ENCODE results near the gene ABCC4.

The ABCC4 gene

GRCh38 chr13:95059306-95059705, 241.9 kb downstream of the ABCC4 start:
- Histone ChIP-seq H4K20me1 (ENCODE audit: insufficient read depth, low read length) (no peaks in the 10 kb centered on the region), H3K4me2 (ENCODE audit: low read length) (no peak overlapping the region), H3K9ac (ENCODE audit: low read length) (no peak overlapping the region), H3K9me3 (ENCODE audit: insufficient read depth, low read length) (no peaks in the 10 kb centered on the region), H2AFZ (ENCODE audit: low read depth, low read length) (no peak overlapping the region), H3K79me2 (ENCODE audit: low read length) (no peaks in the 10 kb centered on the region), H3K27me3 (ENCODE audit: low read depth, low read length) (no peaks in the 10 kb centered on the region), H3K4me1 (ENCODE audit: low read length) (no peaks in the 10 kb centered on the region), H3K4me3 (ENCODE audit: low read length) (no peak overlapping the region), H3K36me3 (replicated peaks; ENCODE audit: low read depth, low read length) (no peaks in the 10 kb centered on the region), H3K27ac (ENCODE audit: low read length) (no peak overlapping the region)
- TF ChIP-seq, protein P1, sequence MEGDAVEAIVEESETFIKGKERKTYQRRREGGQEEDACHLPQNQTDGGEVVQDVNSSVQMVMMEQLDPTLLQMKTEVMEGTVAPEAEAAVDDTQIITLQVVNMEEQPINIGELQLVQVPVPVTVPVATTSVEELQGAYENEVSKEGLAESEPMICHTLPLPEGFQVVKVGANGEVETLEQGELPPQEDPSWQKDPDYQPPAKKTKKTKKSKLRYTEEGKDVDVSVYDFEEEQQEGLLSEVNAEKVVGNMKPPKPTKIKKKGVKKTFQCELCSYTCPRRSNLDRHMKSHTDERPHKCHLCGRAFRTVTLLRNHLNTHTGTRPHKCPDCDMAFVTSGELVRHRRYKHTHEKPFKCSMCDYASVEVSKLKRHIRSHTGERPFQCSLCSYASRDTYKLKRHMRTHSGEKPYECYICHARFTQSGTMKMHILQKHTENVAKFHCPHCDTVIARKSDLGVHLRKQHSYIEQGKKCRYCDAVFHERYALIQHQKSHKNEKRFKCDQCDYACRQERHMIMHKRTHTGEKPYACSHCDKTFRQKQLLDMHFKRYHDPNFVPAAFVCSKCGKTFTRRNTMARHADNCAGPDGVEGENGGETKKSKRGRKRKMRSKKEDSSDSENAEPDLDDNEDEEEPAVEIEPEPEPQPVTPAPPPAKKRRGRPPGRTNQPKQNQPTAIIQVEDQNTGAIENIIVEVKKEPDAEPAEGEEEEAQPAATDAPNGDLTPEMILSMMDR (IDR thresholded peaks at IDR 0.05; ENCODE audit: low read depth, low read length), result no peak
- TF ChIP-seq EZH2phosphoT487 (IDR thresholded peaks at IDR 0.05; ENCODE audit: low read depth), result no peak

DNA sequence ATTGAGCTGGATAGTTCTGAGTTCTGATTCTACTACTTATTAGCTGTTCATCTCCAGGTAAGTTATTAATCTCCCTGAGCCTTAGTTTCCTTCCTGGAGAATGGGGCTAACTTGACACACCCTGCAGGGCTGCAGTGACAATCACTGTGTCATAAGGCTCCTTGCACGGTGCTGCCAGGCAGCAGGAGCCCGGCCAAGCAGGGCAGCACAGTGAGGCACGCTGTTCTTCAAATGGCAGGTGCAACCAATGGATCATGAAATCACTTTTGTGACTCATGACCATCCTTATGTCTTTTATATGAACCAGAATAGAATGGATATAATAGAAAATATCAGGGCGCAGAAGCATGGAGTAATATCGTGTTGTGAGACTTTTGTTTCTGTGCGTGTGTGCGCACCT, 242.6 kb downstream of the ABCC4 start:
- H3K4me2 ChIP-seq (ENCODE audit: low read length), result no peak overlapping the region
- no peaks in the 10 kb centered on the region for H3K27me3 ChIP-seq (ENCODE audit: low read depth, low read length)
- no peaks in the 10 kb centered on the region for H3K9me3 ChIP-seq (ENCODE audit: insufficient read depth, low read length)
- H3K4me1 ChIP-seq (ENCODE audit: low read length), result no peaks in the 10 kb centered on the region
- no peak overlapping the region for H3K27ac ChIP-seq (ENCODE audit: low read length)
- H4K20me1 ChIP-seq (ENCODE audit: insufficient read depth, low read length), result no peaks in the 10 kb centered on the region
- H3K36me3 ChIP-seq (replicated peaks; ENCODE audit: low read depth, low read length), result no peaks in the 10 kb centered on the region
- H3K4me3 ChIP-seq (ENCODE audit: low read length), result no peak overlapping the region
- H2AFZ ChIP-seq (ENCODE audit: low read depth, low read length), result no peak overlapping the region
- H3K9ac ChIP-seq (ENCODE audit: low read length), result no peak overlapping the region
- no peak for TF ChIP-seq EZH2phosphoT487 (IDR thresholded peaks at IDR 0.05; ENCODE audit: low read depth)
- TF ChIP-seq, protein P1 (IDR thresholded peaks at IDR 0.05; ENCODE audit: low read depth, low read length), result no peak
- H3K79me2 ChIP-seq (ENCODE audit: low read length), result no peaks in the 10 kb centered on the region

GRCh38 chr13:95056266-95056665, 245.0 kb downstream of the ABCC4 start:
- H3K27me3 ChIP-seq (ENCODE audit: low read depth, low read length), result no peaks in the 10 kb centered on the region
- H3K79me2 ChIP-seq (ENCODE audit: low read length), result no peaks in the 10 kb centered on the region
- H3K9me3 ChIP-seq (ENCODE audit: insufficient read depth, low read length), result no peaks in the 10 kb centered on the region
- H2AFZ ChIP-seq (ENCODE audit: low read depth, low read length), result no peak overlapping the region
- no peak for TF ChIP-seq EZH2phosphoT487 (IDR thresholded peaks at IDR 0.05; ENCODE audit: low read depth)
- TF ChIP-seq, protein P1 (IDR thresholded peaks at IDR 0.05; ENCODE audit: low read depth, low read length), result no peak
- H3K4me2 ChIP-seq (ENCODE audit: low read length), result no peak overlapping the region
- no peaks in the 10 kb centered on the region for H4K20me1 ChIP-seq (ENCODE audit: insufficient read depth, low read length)
- H3K9ac ChIP-seq (ENCODE audit: low read length), result no peak overlapping the region
- no peak overlapping the region for H3K4me3 ChIP-seq (ENCODE audit: low read length)
- H3K27ac ChIP-seq (ENCODE audit: low read length), result no peak overlapping the region
- no peaks in the 10 kb centered on the region for H3K4me1 ChIP-seq (ENCODE audit: low read length)
- H3K36me3 ChIP-seq (replicated peaks; ENCODE audit: low read depth, low read length), result no peaks in the 10 kb centered on the region

GRCh38 chr13:95050800-95051615, 250.2 kb downstream of the ABCC4 start:
- Histone ChIP-seq H3K4me1 (ENCODE audit: low read length) (no peaks in the 10 kb centered on the region), H3K9ac (ENCODE audit: low read length) (no peak overlapping the region), H3K4me3 (ENCODE audit: low read length) (no peak overlapping the region)

More at GRCh38 chr13:95050800-95051615, 250.2 kb downstream of the ABCC4 start:
- Histone ChIP-seq H2AFZ (ENCODE audit: low read depth, low read length) (no peak overlapping the region), H3K4me2 (ENCODE audit: low read length) (no peak overlapping the region), H3K9me3 (ENCODE audit: insufficient read depth, low read length) (no peaks in the 10 kb centered on the region), H3K79me2 (ENCODE audit: low read length) (no peaks in the 10 kb centered on the region), H3K27ac (ENCODE audit: low read length) (no peak overlapping the region), H3K36me3 (replicated peaks; ENCODE audit: low read depth, low read length) (no peaks in the 10 kb centered on the region), H3K27me3 (ENCODE audit: low read depth, low read length) (no peaks in the 10 kb centered on the region), H4K20me1 (ENCODE audit: insufficient read depth, low read length) (no peaks in the 10 kb centered on the region)
- TF ChIP-seq EZH2phosphoT487 (IDR thresholded peaks at IDR 0.05; ENCODE audit: low read depth), result no peak
- TF ChIP-seq, protein P1 (IDR thresholded peaks at IDR 0.05; ENCODE audit: low read depth, low read length), result no peak
